HG03469 (cell line): ENCODE data around the gene SHB.

ENCODE experiments used
- ATAC-seq: cut with Tn5 transposase; IDR thresholded peaks from one replicate; pipeline ENCODE4 v1.9.1; 2021; ENCODE audit warnings: mild to moderate bottlenecking, moderate library complexity, moderate number of reproducible peaks; ENCODE audit not compliant: unreplicated experiment

The SHB gene

DNA sequence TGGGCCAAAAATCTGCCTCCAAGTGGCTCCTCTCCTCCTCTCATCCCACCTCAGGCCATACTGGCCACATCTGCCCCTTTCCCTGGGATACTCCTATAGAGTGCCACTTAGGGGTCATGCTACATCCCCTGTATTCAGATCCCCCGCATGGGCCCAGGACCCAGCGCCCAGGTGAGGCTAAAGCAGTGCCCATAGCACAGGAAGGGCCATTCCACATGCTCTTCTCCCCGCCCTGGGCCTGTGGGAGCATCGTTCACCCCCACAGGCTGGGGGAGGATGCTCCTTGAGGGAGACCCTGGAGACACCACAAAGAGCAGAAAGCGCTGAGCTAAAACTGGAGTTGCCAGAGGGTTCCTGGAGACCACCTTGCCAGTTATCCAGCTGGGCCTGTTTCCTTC lies 112.6 kb downstream of the SHB start:
- ATAC-seq: no peak

DNA sequence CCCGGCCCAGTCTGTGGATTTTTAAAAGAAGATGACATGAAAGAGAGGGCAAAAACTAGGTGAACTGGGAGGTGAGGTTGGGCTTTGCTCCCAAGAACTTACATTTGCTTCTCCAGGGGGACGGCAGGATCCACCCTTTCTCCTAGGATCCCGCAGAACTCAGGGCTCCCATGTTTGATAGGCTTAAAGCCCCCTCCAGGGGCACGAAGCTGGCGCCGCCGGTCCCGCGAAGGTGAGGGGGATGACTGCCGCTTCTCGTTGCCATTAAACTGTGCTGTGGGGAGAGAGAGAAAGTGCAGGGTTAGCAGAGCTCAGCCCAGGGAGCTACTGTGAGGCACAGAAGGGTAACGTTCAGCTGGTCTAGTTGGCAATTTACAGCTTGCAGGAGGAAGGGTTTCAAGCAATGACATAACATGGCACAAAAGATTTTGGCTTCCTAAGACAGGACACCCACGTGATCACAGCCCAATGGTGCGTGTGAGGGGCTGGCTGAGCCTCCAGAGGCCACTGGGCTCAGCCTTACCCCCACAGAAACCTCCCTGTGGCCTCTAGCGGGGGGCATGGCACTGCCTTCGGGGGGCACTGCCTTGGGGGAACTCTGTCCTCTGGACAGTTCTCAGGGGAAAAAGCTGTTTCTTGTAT lies 113.1 kb downstream of the SHB start:
- no peak for ATAC-seq

DNA sequence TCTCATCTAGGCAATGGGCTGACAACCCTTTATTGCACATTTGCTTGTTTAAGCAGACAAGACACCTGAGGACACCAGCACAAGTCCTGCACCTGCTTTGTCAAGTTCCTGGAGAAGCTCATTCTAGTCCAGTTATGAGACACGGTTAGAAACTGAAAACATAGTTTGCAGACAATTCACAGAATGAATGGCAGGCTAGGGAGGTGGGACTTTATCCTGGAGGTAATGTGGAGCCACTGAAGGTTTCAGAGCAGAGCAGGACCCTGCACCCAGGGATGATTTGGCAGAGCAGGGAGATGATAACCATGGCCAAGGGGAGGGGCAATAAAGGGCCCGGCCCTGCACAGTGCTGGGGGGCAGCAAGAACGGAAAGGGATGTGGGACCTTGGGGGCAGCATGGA lies 114.4 kb downstream of the SHB start:
- peak; percentile 35 for ATAC-seq

DNA sequence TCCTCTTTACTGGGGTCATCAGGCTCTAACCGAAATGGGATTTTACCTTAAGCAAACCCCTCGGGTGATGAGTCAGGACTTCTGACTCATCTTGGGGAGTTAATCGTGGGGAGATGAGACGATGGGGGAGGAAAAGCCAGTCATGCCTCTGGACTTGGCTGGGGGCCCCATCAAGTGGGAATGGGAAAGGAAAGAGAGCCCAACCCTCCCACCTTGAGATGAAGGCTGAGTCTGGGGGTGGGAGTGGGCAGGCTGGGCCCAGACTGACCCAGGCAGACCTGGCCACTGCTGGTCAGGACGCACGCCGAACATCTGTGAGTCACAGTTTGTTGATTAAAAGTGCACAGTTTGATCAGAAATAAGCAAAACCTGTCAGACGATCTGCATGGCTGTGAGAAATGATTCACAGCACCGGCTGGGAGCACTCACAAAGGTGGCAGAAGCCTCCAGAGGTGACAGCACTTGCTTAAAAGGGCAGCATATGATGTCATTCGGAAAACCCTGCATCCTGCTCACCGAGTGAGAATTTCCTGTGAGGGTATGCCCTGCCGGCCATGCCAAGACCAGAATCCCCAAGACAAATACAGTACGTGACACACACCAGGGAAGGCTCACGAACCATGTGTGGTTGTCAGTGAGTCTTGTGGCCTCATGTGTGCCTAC lies 115.1 kb downstream of the SHB start:
- ATAC-seq: peak; percentile 60

DNA sequence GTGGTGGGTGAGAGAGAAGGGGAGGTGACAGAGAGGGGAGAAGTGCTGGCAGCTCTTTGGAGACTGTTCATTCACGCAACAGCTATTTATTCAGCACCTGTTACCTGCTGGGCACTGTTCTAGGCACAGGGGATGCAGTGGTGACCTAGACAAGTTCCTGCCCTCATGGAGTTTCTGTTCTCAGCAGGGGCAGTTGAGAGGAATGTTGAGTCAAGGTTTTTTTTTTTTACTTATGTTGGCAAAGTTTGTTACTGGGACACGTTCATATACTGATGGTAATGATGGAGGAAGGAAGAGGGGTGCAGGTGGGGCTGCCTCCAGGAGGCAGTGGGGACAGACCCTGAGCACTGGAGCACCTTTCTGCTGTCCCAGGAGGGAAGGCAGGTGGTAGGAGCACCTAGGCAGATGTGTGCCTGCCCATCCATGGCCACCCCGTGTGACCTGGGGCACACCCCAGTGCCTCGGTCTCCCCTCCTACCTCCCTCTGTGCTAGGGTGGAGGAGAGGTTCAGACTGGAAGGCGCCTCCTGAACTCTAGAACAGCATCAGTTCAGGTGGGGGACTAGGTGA lies 115.7 kb downstream of the SHB start:
- no peak for ATAC-seq

DNA sequence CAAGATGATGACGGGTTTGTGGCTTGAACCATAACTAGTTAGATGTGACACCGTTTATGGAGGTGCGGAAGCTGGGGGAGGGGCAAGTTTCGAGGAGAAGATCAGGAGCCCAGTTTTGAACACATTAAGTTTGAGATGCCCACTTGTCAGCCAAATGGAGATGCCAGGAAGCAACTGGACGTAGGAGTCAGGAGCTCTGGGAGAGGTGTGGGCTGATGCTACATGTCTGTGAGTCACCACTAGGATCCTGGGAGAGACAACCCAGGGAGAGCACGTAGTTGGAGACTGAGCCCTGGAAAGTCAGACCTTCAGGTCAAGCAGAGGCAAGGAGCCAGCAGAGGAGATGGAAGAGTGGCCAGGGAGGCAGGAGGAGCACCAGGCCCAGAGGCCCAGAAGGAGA lies 116.3 kb downstream of the SHB start:
- no peak for ATAC-seq

DNA sequence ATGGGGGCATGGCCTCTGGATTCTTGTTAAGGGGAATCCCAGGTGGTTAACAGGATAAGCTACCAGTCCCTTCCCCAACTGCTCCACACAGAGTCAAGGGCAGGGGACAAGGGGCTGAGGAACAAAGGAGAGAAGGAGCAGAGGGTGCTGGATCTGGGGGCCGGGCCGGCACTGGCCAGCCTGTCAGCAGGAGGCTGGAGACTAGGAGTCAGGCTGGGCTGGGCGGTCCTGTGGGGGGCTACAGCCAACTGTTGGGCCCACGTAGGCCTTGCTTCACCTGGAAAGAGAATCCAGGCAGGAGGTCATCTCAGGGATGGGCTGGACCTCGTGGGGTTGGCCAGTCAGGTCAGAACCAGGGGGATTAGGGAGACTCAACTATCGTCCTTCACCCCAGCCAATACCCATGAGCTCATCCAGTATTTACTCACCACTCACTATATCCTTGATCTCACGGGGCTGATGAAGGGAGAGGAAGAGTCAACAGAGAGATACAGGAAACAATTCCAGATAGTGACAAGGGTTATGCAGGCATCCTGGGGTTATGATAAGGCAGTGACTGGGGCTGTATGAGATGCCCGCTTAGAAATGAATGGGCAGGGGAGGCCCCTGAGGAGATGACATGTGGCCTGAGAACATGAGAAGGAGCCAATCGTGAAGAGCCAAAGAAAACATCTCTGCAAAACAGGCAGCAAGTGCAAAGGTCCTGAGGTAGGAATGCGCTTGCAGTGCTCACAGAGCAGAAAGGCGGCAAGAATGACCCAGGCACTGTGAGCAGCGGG lies 117.2 kb downstream of the SHB start:
- ATAC-seq: no peak

DNA sequence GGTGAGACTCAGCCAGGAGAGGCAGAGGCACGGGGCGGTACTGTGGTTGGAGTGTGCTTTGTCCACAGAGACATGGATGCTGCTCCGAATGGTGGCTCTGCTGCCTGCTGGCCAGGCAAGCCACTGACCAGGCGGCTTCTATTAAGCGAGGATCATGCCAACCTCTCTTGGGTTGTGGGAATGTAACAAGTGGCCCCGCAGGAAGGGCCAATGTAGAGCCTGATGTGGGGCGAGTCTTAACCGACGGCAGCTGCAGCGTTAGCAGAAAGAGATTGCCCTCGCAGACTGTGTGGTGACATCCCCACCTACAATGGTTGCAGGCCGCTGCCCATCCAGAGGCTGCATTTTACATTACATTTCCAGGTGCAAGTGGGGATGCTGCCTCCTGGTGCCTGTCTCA lies 118.5 kb downstream of the SHB start:
- ATAC-seq: no peak

DNA sequence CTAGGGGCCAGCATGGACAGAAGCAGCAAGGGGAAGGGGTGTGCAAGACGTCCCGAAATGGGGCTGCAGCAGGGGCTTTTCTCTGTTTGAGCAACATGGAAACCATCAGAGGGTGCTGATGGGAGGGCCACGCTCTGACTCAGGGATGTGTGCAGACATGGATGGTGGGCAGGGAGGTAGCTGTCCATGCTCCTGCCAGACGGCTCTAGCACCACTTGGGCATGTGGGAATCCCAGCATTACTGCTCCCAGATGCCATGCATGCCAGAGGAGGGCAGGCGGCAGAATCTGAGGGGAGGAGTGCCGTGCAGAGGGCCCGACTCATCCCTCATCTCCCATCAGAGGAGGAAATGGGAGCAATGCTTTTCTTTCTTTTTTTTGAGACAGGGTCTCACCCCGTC lies 119.5 kb downstream of the SHB start:
- ATAC-seq: no peak

DNA sequence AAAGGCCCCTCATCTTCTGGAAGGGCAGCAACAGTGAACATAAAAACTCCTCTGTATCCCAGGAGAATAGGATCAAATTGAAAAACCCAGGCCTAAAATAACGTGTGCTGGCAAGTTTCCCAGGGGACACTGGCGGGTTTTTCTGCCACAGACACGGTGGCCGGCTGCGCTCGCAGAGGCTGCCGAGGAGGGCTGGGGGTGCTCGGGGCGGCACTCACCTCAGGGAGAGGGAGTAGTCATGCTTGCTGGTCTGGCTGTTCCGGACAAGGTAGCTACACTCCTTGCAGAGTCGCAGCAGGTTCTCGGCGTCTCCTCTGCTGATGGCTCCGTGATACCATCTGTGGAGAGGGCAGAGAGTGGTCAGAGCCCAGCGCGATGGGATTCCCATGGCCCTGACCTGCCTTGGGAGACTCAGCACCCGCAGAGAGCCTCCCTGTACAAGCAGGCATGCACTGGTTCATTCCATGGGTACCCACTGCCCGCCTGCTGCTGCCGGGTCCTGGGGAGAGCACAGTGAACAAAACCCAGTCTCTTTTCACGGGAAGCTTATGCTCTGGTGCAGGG lies 120.5 kb downstream of the SHB start:
- no peak for ATAC-seq

DNA sequence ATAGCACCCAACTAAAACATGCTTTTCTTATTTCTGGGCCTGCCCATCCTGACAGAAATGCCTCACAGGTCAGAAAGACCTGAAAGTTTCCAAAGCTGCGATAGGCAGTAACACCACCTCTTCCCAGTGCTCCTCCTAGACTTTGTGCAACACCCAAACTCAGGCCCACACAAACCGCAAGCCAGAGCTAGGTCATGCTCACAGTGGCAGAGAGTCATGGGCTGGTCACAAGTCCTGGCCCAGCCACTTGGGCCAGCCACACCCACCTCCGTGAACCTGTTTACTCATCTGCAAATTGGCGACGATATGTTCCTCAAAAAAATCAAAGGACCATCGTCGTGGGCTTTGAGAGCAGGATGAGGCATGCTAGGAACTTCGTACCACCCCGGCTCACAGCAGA lies 121.0 kb downstream of the SHB start:
- no peak for ATAC-seq

DNA sequence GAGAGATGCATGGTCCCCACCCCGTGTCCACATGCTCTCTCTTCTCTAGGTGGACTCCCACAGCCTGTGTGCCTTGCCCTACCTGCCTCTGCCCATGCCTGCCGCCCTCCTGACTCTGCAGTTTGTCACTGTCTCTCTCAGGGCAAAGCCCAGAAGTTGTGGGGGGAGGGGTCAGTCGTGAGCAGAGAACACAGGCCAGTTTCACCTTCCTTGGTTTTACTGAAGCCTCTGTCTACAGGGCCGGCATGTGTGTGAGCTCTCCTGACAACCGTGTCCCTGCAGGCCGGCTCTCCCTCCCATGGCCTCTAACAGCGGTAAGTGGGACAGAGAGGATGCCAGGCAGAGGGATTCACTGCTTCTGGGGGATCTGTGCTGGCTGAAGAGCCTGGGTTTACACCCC lies 121.6 kb downstream of the SHB start:
- no peak for ATAC-seq

DNA sequence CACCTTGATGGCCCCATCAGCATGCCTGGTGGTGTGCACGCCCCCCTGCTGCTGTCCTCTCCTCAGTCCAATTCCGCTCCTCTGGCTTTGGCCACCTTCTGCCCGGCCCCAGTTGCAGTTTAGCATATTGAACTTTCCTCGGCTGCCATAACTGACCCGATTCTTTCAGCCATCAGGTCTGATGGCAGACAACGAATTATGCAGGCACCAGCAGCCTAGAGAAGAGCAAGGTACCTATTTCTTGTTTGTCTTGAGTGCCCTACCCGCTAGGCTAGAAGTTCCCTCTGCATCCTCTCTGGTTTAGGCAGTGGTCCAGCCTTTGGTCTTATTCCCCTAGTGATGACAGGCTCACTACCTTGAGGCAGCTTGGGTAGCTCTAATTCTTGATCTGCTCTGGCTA lies 122.1 kb downstream of the SHB start:
- no peak for ATAC-seq

DNA sequence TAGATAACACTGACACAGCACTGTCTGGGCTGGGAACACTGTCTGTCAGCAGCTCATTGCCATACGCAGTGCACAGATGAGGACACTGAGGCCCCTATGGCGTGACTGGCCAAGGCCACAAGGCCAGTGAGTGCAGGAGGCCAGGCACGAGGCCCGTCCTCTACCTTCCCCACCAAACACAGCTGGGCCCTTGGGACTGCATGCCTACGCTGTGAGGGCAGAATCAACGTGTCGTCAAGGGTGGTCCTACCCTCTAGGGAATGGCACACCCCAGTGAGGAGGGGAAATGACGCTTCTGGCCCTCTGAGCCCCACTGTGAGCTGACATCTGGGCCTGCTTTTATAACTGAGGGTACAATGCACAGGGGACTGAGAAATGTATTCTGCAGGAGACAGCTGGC lies 123.0 kb downstream of the SHB start:
- ATAC-seq: no peak

DNA sequence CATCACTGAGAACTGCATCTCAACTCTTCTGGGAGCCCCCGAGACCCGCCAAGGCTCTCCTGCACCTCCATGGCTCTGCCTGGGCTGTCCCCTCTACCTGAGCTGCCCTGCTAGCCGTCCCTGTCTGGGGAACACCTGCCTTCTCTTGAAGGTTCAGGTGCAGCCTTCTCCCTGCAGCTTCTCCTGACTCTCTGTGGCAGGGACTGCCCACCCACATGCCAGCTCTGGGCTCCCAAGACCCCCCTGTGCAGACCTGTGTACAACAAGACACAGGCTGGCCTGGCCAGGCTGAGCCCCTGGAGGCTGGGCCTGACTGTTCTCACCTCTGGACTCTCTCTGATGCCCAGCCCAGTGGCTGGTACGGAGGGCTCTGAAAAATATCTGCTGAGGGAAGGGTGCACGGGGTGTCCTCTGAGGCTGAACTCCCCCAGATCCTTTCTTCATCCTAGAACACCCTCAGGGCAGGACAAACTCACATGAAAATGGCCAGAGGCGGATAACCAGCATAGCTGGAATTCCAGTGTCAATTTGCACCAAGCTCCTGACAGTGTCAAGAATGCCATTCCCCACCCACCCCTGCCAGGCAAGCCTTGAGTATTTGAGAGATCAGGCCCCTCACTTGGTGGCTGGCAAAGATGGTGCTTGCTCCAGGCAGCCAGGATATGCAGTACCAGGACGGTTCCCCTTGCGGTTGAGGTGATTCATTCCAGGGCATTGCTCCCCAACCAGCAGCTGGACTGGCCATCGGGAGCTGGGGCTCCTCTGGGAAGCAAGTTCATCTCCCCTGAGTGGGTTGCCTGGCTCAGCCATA lies 124.2 kb downstream of the SHB start:
- no peak for ATAC-seq

DNA sequence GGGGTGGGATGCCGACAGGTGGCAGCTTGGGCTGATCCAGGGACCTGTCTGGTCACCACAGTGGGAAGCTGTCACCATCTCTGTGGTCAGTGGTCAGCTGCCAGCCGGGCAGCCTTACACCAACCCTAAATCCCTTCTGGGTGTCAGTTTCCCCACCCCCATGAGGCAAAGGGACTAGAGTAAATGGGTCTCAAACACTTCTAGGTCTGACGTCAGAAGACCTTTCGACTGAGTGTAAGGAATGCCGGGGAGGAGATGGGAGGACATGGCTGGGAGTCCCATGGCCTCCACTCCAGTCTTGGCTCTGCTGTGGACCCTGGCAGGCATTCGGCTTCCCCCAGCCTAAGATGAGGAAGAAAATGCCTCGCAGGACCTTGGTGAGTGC lies 124.8 kb downstream of the SHB start:
- no peak for ATAC-seq

DNA sequence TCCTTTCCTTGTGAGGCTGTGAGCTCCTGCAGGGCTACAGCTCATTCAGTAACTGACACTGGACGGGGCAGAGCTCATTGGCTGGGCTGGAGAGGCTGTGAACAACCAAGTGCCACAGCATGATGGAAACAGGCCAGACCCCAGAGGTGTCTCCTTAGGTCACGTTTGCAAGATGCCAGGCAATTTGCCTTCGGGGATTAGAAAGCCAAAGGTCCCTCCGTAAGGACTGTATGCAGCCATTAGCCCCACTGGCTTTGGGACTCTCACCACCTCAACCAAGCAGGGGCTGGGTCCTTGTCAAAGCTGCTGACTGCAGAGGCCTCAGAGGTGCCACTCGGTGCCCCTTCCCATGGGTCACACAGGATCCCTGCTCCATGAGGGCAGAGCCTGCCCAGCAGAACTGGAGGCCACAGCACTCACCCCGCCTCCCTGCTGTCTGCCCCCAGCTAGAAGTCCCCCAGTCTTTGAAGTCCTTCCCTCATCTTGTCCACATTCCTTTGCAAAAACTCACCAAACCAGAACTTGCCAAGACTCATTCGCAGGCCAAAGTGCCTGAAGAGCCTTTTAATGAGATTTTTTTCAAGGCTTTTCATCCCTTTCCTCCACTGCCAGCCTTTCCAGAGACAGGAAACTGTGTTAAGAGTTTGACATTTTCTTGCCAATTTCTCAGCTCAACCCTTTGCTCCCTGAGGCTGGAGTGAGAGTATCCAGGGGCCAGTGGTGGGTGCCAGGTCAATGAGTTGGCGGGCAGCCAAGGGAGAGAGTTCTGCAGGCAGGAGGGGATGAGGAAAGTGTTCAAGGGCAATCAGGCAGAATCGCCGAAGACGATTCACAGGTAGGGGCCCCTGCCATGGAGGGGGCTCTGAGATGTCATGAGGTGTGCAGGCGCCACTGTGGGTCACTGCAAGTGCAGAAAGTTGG lies 125.4 kb downstream of the SHB start:
- ATAC-seq: no peak

DNA sequence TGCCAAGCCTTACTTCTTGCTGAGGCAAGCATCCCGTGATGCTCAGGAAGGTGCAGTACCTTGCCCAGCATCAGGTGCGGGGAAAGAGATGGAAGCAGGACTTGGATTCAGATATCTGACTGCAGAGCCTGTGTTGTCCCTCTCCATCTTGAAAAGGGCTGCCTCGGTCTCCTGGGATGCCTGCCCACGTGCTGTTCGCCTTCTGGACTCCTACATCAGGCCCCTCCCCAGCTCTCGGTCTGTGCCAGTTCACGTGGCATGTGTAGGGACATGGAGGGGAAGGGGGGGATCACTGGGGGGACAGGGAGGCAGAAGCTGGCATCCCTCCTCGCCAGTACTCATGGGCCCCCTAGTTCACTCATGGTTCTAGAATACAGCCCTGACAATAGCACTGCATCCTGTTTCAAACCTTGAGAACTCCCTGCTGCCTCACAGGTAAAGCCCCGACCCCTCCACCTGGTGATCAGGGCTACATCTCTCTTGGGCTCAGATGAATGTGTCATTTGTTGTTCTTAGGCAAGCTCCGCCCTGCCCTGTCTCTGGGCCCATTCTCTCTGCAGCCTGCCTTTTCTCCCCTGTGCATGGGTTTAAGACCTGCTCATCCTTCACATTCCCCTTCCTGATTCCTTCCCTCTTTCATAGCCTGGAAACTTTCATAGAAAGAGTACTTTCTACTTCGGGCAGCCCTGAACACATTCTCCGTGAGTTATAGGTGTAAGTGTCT lies 126.2 kb downstream of the SHB start:
- no peak for ATAC-seq

DNA sequence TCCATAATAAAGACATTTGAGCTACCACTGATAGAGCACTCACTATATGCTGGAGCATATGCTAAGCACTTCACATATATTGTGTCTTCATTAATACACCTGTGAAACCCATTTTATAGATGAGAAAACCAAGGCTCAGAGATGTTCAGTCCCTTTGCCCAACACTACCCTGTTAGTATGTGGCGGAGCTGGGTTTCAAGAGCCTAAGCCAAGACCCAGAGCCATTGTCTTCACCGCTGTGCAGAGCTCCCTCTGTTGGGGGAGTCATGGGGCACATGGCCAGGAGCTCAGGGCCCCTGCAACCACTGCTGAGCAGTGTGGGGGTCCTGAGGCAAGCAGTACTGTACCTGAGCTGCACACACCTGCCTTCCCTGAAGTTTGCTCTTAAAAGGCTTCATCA lies 127.8 kb downstream of the SHB start:
- ATAC-seq: no peak
